ENCODE data around the gene CDC42BPB.

DNA sequence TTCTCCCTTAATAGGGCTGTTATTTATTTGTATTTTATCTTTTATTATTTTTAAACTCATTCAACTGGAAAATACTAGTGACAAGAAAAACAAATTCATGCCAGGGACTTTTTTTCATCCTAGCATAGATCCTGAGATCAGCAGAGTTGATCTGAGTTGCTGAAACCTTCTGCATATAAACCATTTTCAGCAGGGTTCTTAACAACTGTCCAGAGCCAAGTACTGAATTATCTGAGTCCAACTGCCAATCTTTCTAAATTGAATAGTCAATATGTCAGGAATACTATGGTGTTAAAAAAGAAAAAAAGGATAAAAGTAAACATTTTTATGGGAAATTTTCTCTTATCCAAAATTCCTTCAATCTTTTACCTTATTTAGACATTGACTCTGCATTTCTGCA, 28.6 kb downstream of the CDC42BPB start:
- no peak for TF ChIP-seq ZNF530 (tag by site-specific recombination; IDR thresholded peaks at IDR 0.05; ENCODE audit: low read depth)
- TF ChIP-seq, protein P1, sequence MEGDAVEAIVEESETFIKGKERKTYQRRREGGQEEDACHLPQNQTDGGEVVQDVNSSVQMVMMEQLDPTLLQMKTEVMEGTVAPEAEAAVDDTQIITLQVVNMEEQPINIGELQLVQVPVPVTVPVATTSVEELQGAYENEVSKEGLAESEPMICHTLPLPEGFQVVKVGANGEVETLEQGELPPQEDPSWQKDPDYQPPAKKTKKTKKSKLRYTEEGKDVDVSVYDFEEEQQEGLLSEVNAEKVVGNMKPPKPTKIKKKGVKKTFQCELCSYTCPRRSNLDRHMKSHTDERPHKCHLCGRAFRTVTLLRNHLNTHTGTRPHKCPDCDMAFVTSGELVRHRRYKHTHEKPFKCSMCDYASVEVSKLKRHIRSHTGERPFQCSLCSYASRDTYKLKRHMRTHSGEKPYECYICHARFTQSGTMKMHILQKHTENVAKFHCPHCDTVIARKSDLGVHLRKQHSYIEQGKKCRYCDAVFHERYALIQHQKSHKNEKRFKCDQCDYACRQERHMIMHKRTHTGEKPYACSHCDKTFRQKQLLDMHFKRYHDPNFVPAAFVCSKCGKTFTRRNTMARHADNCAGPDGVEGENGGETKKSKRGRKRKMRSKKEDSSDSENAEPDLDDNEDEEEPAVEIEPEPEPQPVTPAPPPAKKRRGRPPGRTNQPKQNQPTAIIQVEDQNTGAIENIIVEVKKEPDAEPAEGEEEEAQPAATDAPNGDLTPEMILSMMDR (tag by site-specific recombination; IDR thresholded peaks at IDR 0.05): no peak
- TF ChIP-seq ZNF585B (tag by site-specific recombination; IDR thresholded peaks at IDR 0.05): no peak
- TF ChIP-seq, protein P2, sequence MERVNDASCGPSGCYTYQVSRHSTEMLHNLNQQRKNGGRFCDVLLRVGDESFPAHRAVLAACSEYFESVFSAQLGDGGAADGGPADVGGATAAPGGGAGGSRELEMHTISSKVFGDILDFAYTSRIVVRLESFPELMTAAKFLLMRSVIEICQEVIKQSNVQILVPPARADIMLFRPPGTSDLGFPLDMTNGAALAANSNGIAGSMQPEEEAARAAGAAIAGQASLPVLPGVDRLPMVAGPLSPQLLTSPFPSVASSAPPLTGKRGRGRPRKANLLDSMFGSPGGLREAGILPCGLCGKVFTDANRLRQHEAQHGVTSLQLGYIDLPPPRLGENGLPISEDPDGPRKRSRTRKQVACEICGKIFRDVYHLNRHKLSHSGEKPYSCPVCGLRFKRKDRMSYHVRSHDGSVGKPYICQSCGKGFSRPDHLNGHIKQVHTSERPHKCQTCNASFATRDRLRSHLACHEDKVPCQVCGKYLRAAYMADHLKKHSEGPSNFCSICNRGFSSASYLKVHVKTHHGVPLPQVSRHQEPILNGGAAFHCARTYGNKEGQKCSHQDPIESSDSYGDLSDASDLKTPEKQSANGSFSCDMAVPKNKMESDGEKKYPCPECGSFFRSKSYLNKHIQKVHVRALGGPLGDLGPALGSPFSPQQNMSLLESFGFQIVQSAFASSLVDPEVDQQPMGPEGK (tag by site-specific recombination; IDR thresholded peaks at IDR 0.05): no peak
- TF ChIP-seq, protein P3, sequence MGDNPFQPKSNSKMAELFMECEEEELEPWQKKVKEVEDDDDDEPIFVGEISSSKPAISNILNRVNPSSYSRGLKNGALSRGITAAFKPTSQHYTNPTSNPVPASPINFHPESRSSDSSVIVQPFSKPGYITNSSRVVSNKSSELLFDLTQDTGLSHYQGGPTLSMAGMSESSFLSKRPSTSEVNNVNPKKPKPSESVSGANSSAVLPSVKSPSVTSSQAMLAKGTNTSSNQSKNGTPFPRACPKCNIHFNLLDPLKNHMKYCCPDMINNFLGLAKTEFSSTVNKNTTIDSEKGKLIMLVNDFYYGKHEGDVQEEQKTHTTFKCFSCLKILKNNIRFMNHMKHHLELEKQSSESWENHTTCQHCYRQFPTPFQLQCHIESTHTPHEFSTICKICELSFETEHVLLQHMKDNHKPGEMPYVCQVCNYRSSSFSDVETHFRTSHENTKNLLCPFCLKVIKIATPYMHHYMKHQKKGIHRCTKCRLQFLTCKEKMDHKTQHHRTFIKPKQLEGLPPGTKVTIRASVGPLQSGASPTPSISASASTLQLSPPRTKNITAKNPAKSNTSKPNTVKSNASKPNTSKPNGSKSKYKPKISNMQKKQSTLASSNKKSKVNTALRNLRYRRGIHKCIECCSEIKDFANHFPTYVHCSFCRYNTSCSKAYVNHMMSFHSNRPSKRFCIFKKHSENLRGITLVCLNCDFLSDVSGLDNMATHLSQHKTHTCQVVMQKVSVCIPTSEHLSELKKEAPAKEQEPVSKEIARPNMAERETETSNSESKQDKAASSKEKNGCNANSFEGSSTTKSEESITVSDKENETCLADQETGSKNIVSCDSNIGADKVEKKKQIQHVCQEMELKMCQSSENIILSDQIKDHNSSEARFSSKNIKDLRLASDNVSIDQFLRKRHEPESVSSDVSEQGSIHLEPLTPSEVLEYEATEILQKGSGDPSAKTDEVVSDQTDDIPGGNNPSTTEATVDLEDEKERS (tag by site-specific recombination; IDR thresholded peaks at IDR 0.05): no peak
- no peak for TF ChIP-seq SCRT1 (tag by site-specific recombination; IDR thresholded peaks at IDR 0.05; ENCODE audit: borderline replicate concordance)
- TF ChIP-seq, protein P4, sequence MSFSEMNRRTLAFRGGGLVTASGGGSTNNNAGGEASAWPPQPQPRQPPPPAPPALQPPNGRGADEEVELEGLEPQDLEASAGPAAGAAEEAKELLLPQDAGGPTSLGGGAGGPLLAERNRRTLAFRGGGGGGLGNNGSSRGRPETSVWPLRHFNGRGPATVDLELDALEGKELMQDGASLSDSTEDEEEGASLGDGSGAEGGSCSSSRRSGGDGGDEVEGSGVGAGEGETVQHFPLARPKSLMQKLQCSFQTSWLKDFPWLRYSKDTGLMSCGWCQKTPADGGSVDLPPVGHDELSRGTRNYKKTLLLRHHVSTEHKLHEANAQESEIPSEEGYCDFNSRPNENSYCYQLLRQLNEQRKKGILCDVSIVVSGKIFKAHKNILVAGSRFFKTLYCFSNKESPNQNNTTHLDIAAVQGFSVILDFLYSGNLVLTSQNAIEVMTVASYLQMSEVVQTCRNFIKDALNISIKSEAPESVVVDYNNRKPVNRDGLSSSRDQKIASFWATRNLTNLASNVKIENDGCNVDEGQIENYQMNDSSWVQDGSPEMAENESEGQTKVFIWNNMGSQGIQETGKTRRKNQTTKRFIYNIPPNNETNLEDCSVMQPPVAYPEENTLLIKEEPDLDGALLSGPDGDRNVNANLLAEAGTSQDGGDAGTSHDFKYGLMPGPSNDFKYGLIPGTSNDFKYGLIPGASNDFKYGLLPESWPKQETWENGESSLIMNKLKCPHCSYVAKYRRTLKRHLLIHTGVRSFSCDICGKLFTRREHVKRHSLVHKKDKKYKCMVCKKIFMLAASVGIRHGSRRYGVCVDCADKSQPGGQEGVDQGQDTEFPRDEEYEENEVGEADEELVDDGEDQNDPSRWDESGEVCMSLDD (tag by site-specific recombination; IDR thresholded peaks at IDR 0.05): no peak
- TF ChIP-seq GLI4 (tag by site-specific recombination; IDR thresholded peaks at IDR 0.05): no peak
- no peak for TF ChIP-seq ZNF830 (tag by site-specific recombination; IDR thresholded peaks at IDR 0.05; ENCODE audit: low read depth)
- TF ChIP-seq, protein P5, sequence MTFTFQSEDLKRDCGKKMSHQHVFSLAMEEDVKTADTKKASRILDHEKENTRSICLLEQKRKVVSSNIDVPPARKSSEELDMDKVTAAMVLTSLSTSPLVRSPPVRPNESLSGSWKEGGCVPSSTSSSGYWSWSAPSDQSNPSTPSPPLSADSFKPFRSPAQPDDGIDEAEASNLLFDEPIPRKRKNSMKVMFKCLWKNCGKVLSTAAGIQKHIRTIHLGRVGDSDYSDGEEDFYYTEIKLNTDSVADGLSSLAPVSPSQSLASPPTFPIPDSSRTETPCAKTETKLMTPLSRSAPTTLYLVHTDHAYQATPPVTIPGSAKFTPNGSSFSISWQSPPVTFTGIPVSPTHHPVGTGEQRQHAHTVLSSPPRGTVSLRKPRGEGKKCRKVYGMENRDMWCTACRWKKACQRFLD (tag by site-specific recombination; IDR thresholded peaks at IDR 0.05): no peak
- no peak for TF ChIP-seq ZNF416 (tag by site-specific recombination; IDR thresholded peaks at IDR 0.05)
